ENCODE results near the gene CSTPP1.

DNA sequence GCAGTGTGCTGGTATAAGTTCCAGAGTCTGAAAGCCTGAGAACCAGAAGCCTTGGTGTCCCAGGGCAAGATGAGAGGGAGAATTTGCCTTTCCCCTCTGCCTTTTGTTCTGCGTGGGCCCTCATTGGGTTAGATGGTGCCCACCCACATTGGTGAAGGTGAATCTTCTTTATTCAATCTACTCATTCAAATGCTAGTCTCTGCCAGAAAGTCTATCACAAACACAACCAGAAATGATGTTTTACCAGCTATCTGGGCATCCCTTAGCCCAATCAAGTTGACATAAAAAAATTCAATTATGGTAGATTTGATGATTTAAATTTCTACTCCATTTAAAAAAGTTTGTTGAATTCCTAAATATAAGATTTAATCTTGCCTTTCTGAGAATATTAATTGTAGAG, 22.2 kb downstream of the CSTPP1 start:
- TF ChIP-seq, protein P1, sequence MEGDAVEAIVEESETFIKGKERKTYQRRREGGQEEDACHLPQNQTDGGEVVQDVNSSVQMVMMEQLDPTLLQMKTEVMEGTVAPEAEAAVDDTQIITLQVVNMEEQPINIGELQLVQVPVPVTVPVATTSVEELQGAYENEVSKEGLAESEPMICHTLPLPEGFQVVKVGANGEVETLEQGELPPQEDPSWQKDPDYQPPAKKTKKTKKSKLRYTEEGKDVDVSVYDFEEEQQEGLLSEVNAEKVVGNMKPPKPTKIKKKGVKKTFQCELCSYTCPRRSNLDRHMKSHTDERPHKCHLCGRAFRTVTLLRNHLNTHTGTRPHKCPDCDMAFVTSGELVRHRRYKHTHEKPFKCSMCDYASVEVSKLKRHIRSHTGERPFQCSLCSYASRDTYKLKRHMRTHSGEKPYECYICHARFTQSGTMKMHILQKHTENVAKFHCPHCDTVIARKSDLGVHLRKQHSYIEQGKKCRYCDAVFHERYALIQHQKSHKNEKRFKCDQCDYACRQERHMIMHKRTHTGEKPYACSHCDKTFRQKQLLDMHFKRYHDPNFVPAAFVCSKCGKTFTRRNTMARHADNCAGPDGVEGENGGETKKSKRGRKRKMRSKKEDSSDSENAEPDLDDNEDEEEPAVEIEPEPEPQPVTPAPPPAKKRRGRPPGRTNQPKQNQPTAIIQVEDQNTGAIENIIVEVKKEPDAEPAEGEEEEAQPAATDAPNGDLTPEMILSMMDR (IDR thresholded peaks at IDR 0.05) = no peak
- no peak for TF ChIP-seq POLR2A (IDR thresholded peaks at IDR 0.05)
- TF ChIP-seq POLR2AphosphoS5 (IDR thresholded peaks at IDR 0.05) = no peak
